Stimulated activated naive CD4-positive, alpha-beta T cell treated with Interleukin-2 at 50 U/mL for 16 hours (primary cell): ENCODE data around the gene TCF4.
"Not testable (repeated sequence)": the region's sequence is repeated elsewhere in the genome, so short reads cannot be mapped to it uniquely, and the experiment has no call there.

Experiments used
- DNase-seq: peaks from one replicate; lab custom pipeline; 2025; lab: John Stamatoyannopoulos, UW

TCF4 gene

GRCh38 chr18:55475916-55476315, 112.1 kb downstream of the TCF4 start:
- no peak for DNase-seq

- no peak for DNase-seq
These were observed 112.5 kb downstream of the TCF4 start for GRCh38 chr18:55475467-55475866.

- no peak for DNase-seq
These were observed 114.4 kb downstream of the TCF4 start for GRCh38 chr18:55473560-55473959.

GRCh38 chr18:55473058-55473457, 114.9 kb downstream of the TCF4 start:
- no peak for DNase-seq

GRCh38 chr18:55470826-55471225, 117.2 kb downstream of the TCF4 start:
- no peak for DNase-seq

GRCh38 chr18:55469134-55469533, 118.9 kb downstream of the TCF4 start:
- not testable (repeated sequence) for DNase-seq

- no peak for DNase-seq
These were observed 121.2 kb downstream of the TCF4 start for GRCh38 chr18:55466789-55467188.

- DNase-seq, result no peak
These were observed 122.7 kb downstream of the TCF4 start for GRCh38 chr18:55465313-55465712.

- DNase-seq, result no peak
These were observed 123.4 kb downstream of the TCF4 start for GRCh38 chr18:55464581-55464980.

- DNase-seq, result no peak
These were observed 125.3 kb downstream of the TCF4 start for GRCh38 chr18:55462652-55463051.

GRCh38 chr18:55461848-55462247, 126.1 kb downstream of the TCF4 start:
- DNase-seq, result no peak

GRCh38 chr18:55458456-55459203, 129.4 kb downstream of the TCF4 start:
- no peak for DNase-seq

GRCh38 chr18:55457028-55457427, 131.0 kb downstream of the TCF4 start:
- no peak for DNase-seq

- no peak for DNase-seq
These were observed 132.1 kb downstream of the TCF4 start for GRCh38 chr18:55455938-55456337.

GRCh38 chr18:55453186-55453585, 134.8 kb downstream of the TCF4 start:
- no peak for DNase-seq

- DNase-seq, result no peak
These were observed 135.8 kb downstream of the TCF4 start for GRCh38 chr18:55452123-55452611.

- no peak for DNase-seq
These were observed 138.4 kb downstream of the TCF4 start for GRCh38 chr18:55449412-55450140.

GRCh38 chr18:55448420-55448819, 139.6 kb downstream of the TCF4 start:
- no peak for DNase-seq

- no peak for DNase-seq
These were observed 140.3 kb downstream of the TCF4 start for GRCh38 chr18:55447672-55448018.

- no peak for DNase-seq
These were observed 140.9 kb downstream of the TCF4 start for GRCh38 chr18:55446996-55447671.

GRCh38 chr18:55444536-55444935, 143.5 kb downstream of the TCF4 start:
- DNase-seq, result no peak

GRCh38 chr18:55443776-55444175, 144.2 kb downstream of the TCF4 start:
- DNase-seq, result no peak

GRCh38 chr18:55442561-55442960, 145.4 kb downstream of the TCF4 start:
- DNase-seq, result no peak
